ENCODE results near the gene COL2A1. TPM values are rescaled to one million over a fixed set of nuclear protein-coding genes. Genes with fewer than 3 reads are reported as not detected.

The COL2A1 gene
- polyA plus RNA-seq, 1 donor (not counting 4 experiments of a cell fraction or from before 2014, with no cell fraction given), result 0.03 TPM

DNA sequence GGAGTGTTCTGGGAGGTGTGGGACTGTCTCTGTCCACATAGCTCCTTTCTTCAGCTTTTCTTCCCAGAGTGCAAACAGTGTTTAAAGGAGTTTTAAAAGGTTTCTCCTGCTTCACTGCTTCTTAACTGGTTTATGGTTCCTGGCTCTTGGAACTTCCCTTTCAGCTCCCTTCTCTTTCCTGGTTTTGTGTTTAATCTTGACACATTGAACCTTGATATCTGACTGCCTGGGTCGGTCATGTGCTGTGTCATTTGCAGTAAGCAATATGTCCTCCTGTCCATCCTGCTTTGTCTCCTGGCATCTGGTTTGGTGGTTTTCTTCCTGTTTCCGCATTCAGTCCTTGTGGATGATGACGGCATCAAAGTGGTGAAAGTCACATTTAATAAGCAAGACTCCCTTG, 38.7 kb downstream of the COL2A1 start:
- no peaks in the 10 kb centered on the region for H3K9me3 ChIP-seq (ENCODE audit: control insufficient read depth, low read depth, low read length)
- H3K27ac ChIP-seq (ENCODE audit: control insufficient read depth, insufficient read depth, low read length), result no peak overlapping the region
- FAIRE-seq (no peak), DNase-seq (ENCODE audit: low read depth, low spot score) (no peak)
- dilution Hi-C loops (cut with MboI; ENCODE audit: extremely low pct_ligation_motif_present, low sequenced_read_pairs), result no loop called here
- H4K20me1 ChIP-seq (ENCODE audit: control insufficient read depth, extremely low read depth, insufficient read depth, low read length), result no peaks in the 10 kb centered on the region
- H3K4me1 ChIP-seq (ENCODE audit: control insufficient read depth, extremely low read depth, insufficient read depth, low read length), result peaks cover 17% of the 10 kb centered on the region
- no peak overlapping the region for H3K4me2 ChIP-seq (ENCODE audit: control insufficient read depth, extremely low read depth, insufficient read depth, low read depth, low read length)
- no peak overlapping the region for H2AFZ ChIP-seq (ENCODE audit: control insufficient read depth, low read length)
- no peak overlapping the region for H3K4me3 ChIP-seq (ENCODE audit: control insufficient read depth in 2 of 3, extremely low read depth in 1 of 3, insufficient read depth in 2 of 3, low read depth in 1 of 3, low read length in 3 of 3)
- no peak overlapping the region for H3K9ac ChIP-seq (ENCODE audit: control insufficient read depth, extremely low read depth, insufficient read depth, low read length)
- no peaks in the 10 kb centered on the region for H3K27me3 ChIP-seq (ENCODE audit: control insufficient read depth, extremely low read depth, insufficient read depth, low read length)
- H3K79me2 ChIP-seq (ENCODE audit: control insufficient read depth, insufficient read depth, low read length), result peaks cover 2% of the 10 kb centered on the region
- no peaks in the 10 kb centered on the region for H3K9me1 ChIP-seq (ENCODE audit: control insufficient read depth, extremely low read depth, insufficient read depth, low read length)
- H3K36me3 ChIP-seq (ENCODE audit: control insufficient read depth in 2 of 2, extremely low read depth in 1 of 2, insufficient read depth in 2 of 2, low read length in 2 of 2), result peaks cover 9 to 25% of the 10 kb centered on the region in 2 experiments
- TF ChIP-seq EZH2 (IDR thresholded peaks at IDR 0.05; ENCODE audit: low read length), result no peak
- TF ChIP-seq, protein P1, sequence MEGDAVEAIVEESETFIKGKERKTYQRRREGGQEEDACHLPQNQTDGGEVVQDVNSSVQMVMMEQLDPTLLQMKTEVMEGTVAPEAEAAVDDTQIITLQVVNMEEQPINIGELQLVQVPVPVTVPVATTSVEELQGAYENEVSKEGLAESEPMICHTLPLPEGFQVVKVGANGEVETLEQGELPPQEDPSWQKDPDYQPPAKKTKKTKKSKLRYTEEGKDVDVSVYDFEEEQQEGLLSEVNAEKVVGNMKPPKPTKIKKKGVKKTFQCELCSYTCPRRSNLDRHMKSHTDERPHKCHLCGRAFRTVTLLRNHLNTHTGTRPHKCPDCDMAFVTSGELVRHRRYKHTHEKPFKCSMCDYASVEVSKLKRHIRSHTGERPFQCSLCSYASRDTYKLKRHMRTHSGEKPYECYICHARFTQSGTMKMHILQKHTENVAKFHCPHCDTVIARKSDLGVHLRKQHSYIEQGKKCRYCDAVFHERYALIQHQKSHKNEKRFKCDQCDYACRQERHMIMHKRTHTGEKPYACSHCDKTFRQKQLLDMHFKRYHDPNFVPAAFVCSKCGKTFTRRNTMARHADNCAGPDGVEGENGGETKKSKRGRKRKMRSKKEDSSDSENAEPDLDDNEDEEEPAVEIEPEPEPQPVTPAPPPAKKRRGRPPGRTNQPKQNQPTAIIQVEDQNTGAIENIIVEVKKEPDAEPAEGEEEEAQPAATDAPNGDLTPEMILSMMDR (optimal IDR thresholded peaks at IDR 0.05 in 1 of 3, IDR thresholded peaks at IDR 0.05 in 1 of 3, conservative IDR thresholded peaks at IDR 0.05 in 1 of 3; ENCODE audit: extremely low read depth in 1 of 3, insufficient read depth in 2 of 3, low read length in 3 of 3), result no peak

DNA sequence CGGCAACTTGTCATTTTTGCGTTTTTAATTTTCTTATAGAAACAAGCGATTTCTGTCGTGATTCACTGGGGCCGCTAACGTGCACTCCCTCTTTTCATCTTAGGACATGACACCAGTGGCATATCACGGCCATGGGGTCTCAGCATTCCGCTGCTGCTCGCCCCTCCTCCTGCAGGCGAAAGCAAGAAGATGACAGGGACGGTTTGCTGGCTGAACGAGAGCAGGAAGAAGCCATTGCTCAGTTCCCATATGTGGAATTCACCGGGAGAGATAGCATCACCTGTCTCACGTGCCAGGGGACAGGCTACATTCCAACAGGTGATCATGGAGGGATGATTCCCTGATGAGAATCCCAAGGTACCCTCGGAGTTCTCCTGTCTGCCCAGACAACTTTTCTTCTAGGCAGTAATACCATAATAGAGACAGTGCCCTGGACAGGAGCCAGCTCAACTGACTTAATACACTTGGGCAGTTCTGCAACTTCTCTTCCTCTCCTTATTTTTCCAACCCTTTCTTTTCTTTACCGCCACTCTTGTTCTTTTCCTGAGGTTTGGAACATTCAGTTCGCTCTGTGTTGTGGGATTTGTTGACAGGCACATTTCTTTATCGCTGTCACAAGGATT, 40.1 kb downstream of the COL2A1 start:
- FAIRE-seq (peak; percentile 65), DNase-seq (ENCODE audit: low read depth, low spot score) (no peak)
- TF ChIP-seq, protein P1 (optimal IDR thresholded peaks at IDR 0.05 in 1 of 3, IDR thresholded peaks at IDR 0.05 in 1 of 3, conservative IDR thresholded peaks at IDR 0.05 in 1 of 3; ENCODE audit: extremely low read depth in 1 of 3, insufficient read depth in 2 of 3, low read length in 3 of 3), result no peak
- TF ChIP-seq EZH2 (IDR thresholded peaks at IDR 0.05; ENCODE audit: low read length), result no peak
- H4K20me1 ChIP-seq (ENCODE audit: control insufficient read depth, extremely low read depth, insufficient read depth, low read length), result no peaks in the 10 kb centered on the region
- peak overlapping the region; percentile 99 for H2AFZ ChIP-seq (ENCODE audit: control insufficient read depth, low read length)
- H3K36me3 ChIP-seq (ENCODE audit: control insufficient read depth in 2 of 2, extremely low read depth in 1 of 2, insufficient read depth in 2 of 2, low read length in 2 of 2), result peaks cover 9 to 25% of the 10 kb centered on the region in 2 experiments
- peaks cover 17% of the 10 kb centered on the region for H3K4me1 ChIP-seq (ENCODE audit: control insufficient read depth, extremely low read depth, insufficient read depth, low read length)
- H3K9me1 ChIP-seq (ENCODE audit: control insufficient read depth, extremely low read depth, insufficient read depth, low read length), result no peaks in the 10 kb centered on the region
- H3K27ac ChIP-seq (ENCODE audit: control insufficient read depth, insufficient read depth, low read length), result no peak overlapping the region
- no peaks in the 10 kb centered on the region for H3K9me3 ChIP-seq (ENCODE audit: control insufficient read depth, low read depth, low read length)
- H3K79me2 ChIP-seq (ENCODE audit: control insufficient read depth, insufficient read depth, low read length), result peaks cover 2% of the 10 kb centered on the region
- H3K4me2 ChIP-seq (ENCODE audit: control insufficient read depth, extremely low read depth, insufficient read depth, low read depth, low read length), result peak overlapping the region; percentile 98
- H3K9ac ChIP-seq (ENCODE audit: control insufficient read depth, extremely low read depth, insufficient read depth, low read length), result peak overlapping the region; percentile 76
- dilution Hi-C loops (cut with MboI; ENCODE audit: extremely low pct_ligation_motif_present, low sequenced_read_pairs), result no loop called here
- no peaks in the 10 kb centered on the region for H3K27me3 ChIP-seq (ENCODE audit: control insufficient read depth, extremely low read depth, insufficient read depth, low read length)
- H3K4me3 ChIP-seq (ENCODE audit: control insufficient read depth in 2 of 3, extremely low read depth in 1 of 3, insufficient read depth in 2 of 3, low read depth in 1 of 3, low read length in 3 of 3), result peak overlapping the region; percentile 83 to 96 (median 90)

Measured in keratinocyte (primary cell).